HG02943 (cell line): Measurements from ENCODE around the gene ATF7IP.
"Not testable (repeated sequence)": the region's sequence is repeated elsewhere in the genome, so short reads cannot be mapped to it uniquely, and the experiment has no call there.

Experiments
- ATAC-seq: cut with Tn5 transposase; IDR thresholded peaks from one replicate; pipeline ENCODE4 v1.9.1; 2021; ENCODE audit warnings: mild to moderate bottlenecking, low read depth, moderate library complexity; ENCODE audit not compliant: unreplicated experiment

Gene ATF7IP

GRCh38 chr12:14366209-14367039, 942 bp downstream of the ATF7IP start:
- ATAC-seq: no peak

GRCh38 chr12:14367040-14367661, 1.7 kb downstream of the ATF7IP start:
- ATAC-seq: no peak

GRCh38 chr12:14369311-14369710, 3.8 kb downstream of the ATF7IP start:
- no peak for ATAC-seq

GRCh38 chr12:14373217-14373616, 7.7 kb downstream of the ATF7IP start:
- no peak for ATAC-seq

- ATAC-seq: no peak
These were observed 14.0 kb downstream of the ATF7IP start for GRCh38 chr12:14379508-14379907.

- ATAC-seq: peak; percentile 78
These were observed 19.5 kb downstream of the ATF7IP start for GRCh38 chr12:14384783-14385638.

GRCh38 chr12:14387219-14387871, 21.9 kb downstream of the ATF7IP start:
- ATAC-seq: no peak

GRCh38 chr12:14390449-14390848, 25.0 kb downstream of the ATF7IP start:
- ATAC-seq: no peak

- ATAC-seq: no peak
These were observed 25.5 kb downstream of the ATF7IP start for GRCh38 chr12:14390870-14391530.

GRCh38 chr12:14393751-14394150, 28.3 kb downstream of the ATF7IP start:
- no peak for ATAC-seq

GRCh38 chr12:14394317-14395073, 29.0 kb downstream of the ATF7IP start:
- peak; percentile 64 for ATAC-seq

GRCh38 chr12:14395074-14395778, 29.7 kb downstream of the ATF7IP start:
- peak; percentile 41 for ATAC-seq

GRCh38 chr12:14396071-14396470, 30.6 kb downstream of the ATF7IP start:
- peak; percentile 60 for ATAC-seq

- ATAC-seq: no peak
These were observed 34.4 kb downstream of the ATF7IP start for GRCh38 chr12:14399871-14400270.

GRCh38 chr12:14400599-14400998, 35.1 kb downstream of the ATF7IP start:
- ATAC-seq: no peak

- not testable (repeated sequence) for ATAC-seq
These were observed 35.8 kb downstream of the ATF7IP start for GRCh38 chr12:14401267-14401666.

- no peak for ATAC-seq
These were observed 37.2 kb downstream of the ATF7IP start for GRCh38 chr12:14402697-14403096.

- no peak for ATAC-seq
These were observed 37.8 kb downstream of the ATF7IP start for GRCh38 chr12:14403293-14403692.

- no peak for ATAC-seq
These were observed 38.3 kb downstream of the ATF7IP start for GRCh38 chr12:14403711-14404196.
